ENCODE results near the gene ACTN4. TPM values are rescaled to one million over a fixed set of nuclear protein-coding genes. Genes with fewer than 3 reads are reported as not detected.

The ACTN4 gene
- total and polyA plus RNA-seq, 2 donors (not counting 1 experiment from before 2014, with no cell fraction given), result 108 to 164 TPM

- DNase-seq, result no peak
- H3K27ac Mint-ChIP-seq, result no peak overlapping the region
- no peaks in the 10 kb centered on the region for H3K27me3 ChIP-seq (replicated peaks in 1 of 4; ENCODE audit: control extremely low read depth in 1 of 4, control insufficient read depth in 3 of 4, insufficient read depth in 4 of 4, low read length in 3 of 4)
- no peaks in the 10 kb centered on the region for H4K20me1 ChIP-seq (ENCODE audit: control insufficient read depth, insufficient read depth, low read length, poor library complexity, severe bottlenecking)
- no peak overlapping the region for H2AFZ ChIP-seq (ENCODE audit: insufficient read depth, low read depth, low read length, poor library complexity, severe bottlenecking)
- WGBS (ENCODE audit: insufficient coverage), result 86% methylated on average over 16 of the region's 20 CpGs
- ChIA-PET CTCF (no interaction called here), POLR2A (no interaction called here)
- peaks cover 0 to 2% (median 0%) of the 10 kb centered on the region in 3 donors for H3K9me3 ChIP-seq (ENCODE audit: control extremely low read depth in 1 of 3, control insufficient read depth in 2 of 3, insufficient read depth in 1 of 3, low read length in 2 of 3)
- no peak overlapping the region for H3K4me2 ChIP-seq (replicated peaks; ENCODE audit: low read depth, low read length, poor library complexity, severe bottlenecking)
- no peak for ATAC-seq (ENCODE audit: low read depth)
- H3K4me3 ChIP-seq (ENCODE audit: control extremely low read depth in 1 of 5, extremely low read depth in 1 of 5, insufficient read depth in 1 of 5, low read depth in 2 of 5, low read length in 4 of 5), result no peak overlapping the region
- no peak overlapping the region for H3K4me3 Mint-ChIP-seq
- H3K79me2 ChIP-seq (ENCODE audit: control insufficient read depth, insufficient read depth, low read length), result no peaks in the 10 kb centered on the region
- H3K4me1 ChIP-seq (ENCODE audit: control insufficient read depth in 2 of 2, insufficient read depth in 2 of 2, low read length in 2 of 2), result peaks cover 0 to 8% of the 10 kb centered on the region in 2 donors
- no peak overlapping the region for H3K27ac ChIP-seq (ENCODE audit: low read length in 2 of 2)
- H3K27me3 Mint-ChIP-seq, result no peaks in the 10 kb centered on the region
- H3K36me3 ChIP-seq (replicated peaks in 1 of 2; ENCODE audit: control extremely low read depth in 1 of 2, control insufficient read depth in 1 of 2, extremely low read depth in 1 of 2, insufficient read depth in 2 of 2, low read length in 1 of 2), result no peaks in the 10 kb centered on the region
- no peaks in the 10 kb centered on the region for H3K9me3 Mint-ChIP-seq (ENCODE audit: insufficient read depth)
- intact Hi-C loops (cut with micrococcal nuclease), result no loop called here
- no peak for TF ChIP-seq CTCF (IDR thresholded peaks at IDR 0.05)
- TF ChIP-seq EZH2 (IDR thresholded peaks at IDR 0.05; ENCODE audit: borderline replicate concordance, insufficient read depth, low read depth, low read length, poor library complexity, severe bottlenecking), result no peak
- no peak overlapping the region for H3K9ac ChIP-seq (ENCODE audit: low read length)
- peaks cover 6% of the 10 kb centered on the region for H3K4me1 Mint-ChIP-seq
Measured at GRCh38 chr19:38743394-38744297, 96.2 kb downstream of the ACTN4 start.

GRCh38 chr19:38744298-38744681, 96.8 kb downstream of the ACTN4 start, which contains the start of gene CAPN12:
CAPN12 (minus strand) TSS chr19:38744474; CDS start chr19:38744165, 309 bp downstream.
- Histone ChIP-seq H3K27me3 (replicated peaks in 1 of 4; ENCODE audit: control extremely low read depth in 1 of 4, control insufficient read depth in 3 of 4, insufficient read depth in 4 of 4, low read length in 3 of 4) (no peaks in the 10 kb centered on the region), H3K4me1 (ENCODE audit: control insufficient read depth in 2 of 2, insufficient read depth in 2 of 2, low read length in 2 of 2) (peaks cover 0 to 8% of the 10 kb centered on the region in 2 donors), H4K20me1 (ENCODE audit: control insufficient read depth, insufficient read depth, low read length, poor library complexity, severe bottlenecking) (no peaks in the 10 kb centered on the region), H3K36me3 (replicated peaks in 1 of 2; ENCODE audit: control extremely low read depth in 1 of 2, control insufficient read depth in 1 of 2, extremely low read depth in 1 of 2, insufficient read depth in 2 of 2, low read length in 1 of 2) (no peaks in the 10 kb centered on the region), H3K9me3 (ENCODE audit: control extremely low read depth in 1 of 3, control insufficient read depth in 2 of 3, insufficient read depth in 1 of 3, low read length in 2 of 3) (no peaks in the 10 kb centered on the region), H3K9ac (ENCODE audit: low read length) (no peak within 1 kb of the TSS), H3K79me2 (ENCODE audit: control insufficient read depth, insufficient read depth, low read length) (no peaks in the 10 kb centered on the region), H2AFZ (ENCODE audit: insufficient read depth, low read depth, low read length, poor library complexity, severe bottlenecking) (no peak within 1 kb of the TSS), H3K4me2 (replicated peaks; ENCODE audit: low read depth, low read length, poor library complexity, severe bottlenecking) (no peak within 1 kb of the TSS), H3K27ac (ENCODE audit: low read length in 2 of 2) (no peak within 1 kb of the TSS), H3K4me3 (ENCODE audit: control extremely low read depth in 1 of 5, extremely low read depth in 1 of 5, insufficient read depth in 1 of 5, low read depth in 2 of 5, low read length in 4 of 5) (no peak within 1 kb of the TSS)
- ChIA-PET CTCF (no interaction called here), POLR2A (interaction anchor here (0.7 kb wide), 1 partner anchor 296 kb away, joined by 5 read pairs; no protein-coding TSS in a partner anchor)
- Mint-ChIP-seq H3K27me3 (no peaks in the 10 kb centered on the region), H3K4me1 (peaks cover 4% of the 10 kb centered on the region), H3K27ac (no peak within 1 kb of the TSS), H3K4me3 (no peak within 1 kb of the TSS), H3K9me3 (ENCODE audit: insufficient read depth) (no peaks in the 10 kb centered on the region)
- WGBS (ENCODE audit: insufficient coverage), result 91% methylated on average over 2 of the region's 10 CpGs
- intact Hi-C loops (cut with micrococcal nuclease), result no loop called here
- TF ChIP-seq CTCF (IDR thresholded peaks at IDR 0.05) (no peak), EZH2 (IDR thresholded peaks at IDR 0.05; ENCODE audit: borderline replicate concordance, insufficient read depth, low read depth, low read length, poor library complexity, severe bottlenecking) (no peak)
- DNase-seq (no peak), ATAC-seq (ENCODE audit: low read depth) (no peak)

Data from B cell (primary cell).